Brain pericyte (primary cell): ENCODE data around the gene TBX18.

ENCODE experiments used
- DNase-seq: peaks from one replicate; pipeline ENCODE4 v3.0.0-alpha.2; 2012; ENCODE audit warnings: low read depth, low spot score

Gene TBX18

GRCh38 chr6:84764332-84765049 is at the start of gene TBX18:
Gene TBX18, minus strand, starts transcription at chr6:84764598. Its CDS starts 417 bp downstream, at chr6:84764181.
- DNase-seq = peak; percentile 99

- DNase-seq = no peak
These were observed 47.0 kb upstream of the TBX18 start for GRCh38 chr6:84811351-84811750.

GRCh38 chr6:84809455-84809854 is 45.1 kb upstream of the TBX18 start:
- DNase-seq = no peak

- DNase-seq = no peak
These were observed 44.2 kb upstream of the TBX18 start for GRCh38 chr6:84808491-84809061.

- no peak for DNase-seq
These were observed 40.7 kb upstream of the TBX18 start for GRCh38 chr6:84805145-84805544.

- DNase-seq = no peak
These were observed 40.3 kb upstream of the TBX18 start for GRCh38 chr6:84804720-84805119.

GRCh38 chr6:84801250-84801649 is 36.9 kb upstream of the TBX18 start:
- no peak for DNase-seq

- peak; percentile 53 for DNase-seq
These were observed 33.9 kb upstream of the TBX18 start for GRCh38 chr6:84798257-84798656.

- DNase-seq = no peak
These were observed 31.9 kb upstream of the TBX18 start for GRCh38 chr6:84796343-84796742.

GRCh38 chr6:84791927-84792326 is 27.5 kb upstream of the TBX18 start:
- DNase-seq = no peak

- no peak for DNase-seq
These were observed 26.8 kb upstream of the TBX18 start for GRCh38 chr6:84791233-84791632.

GRCh38 chr6:84789170-84789569 is 24.8 kb upstream of the TBX18 start:
- DNase-seq = no peak

GRCh38 chr6:84788689-84789088 is 24.3 kb upstream of the TBX18 start:
- no peak for DNase-seq

GRCh38 chr6:84785671-84786070 is 21.3 kb upstream of the TBX18 start:
- no peak for DNase-seq

- DNase-seq = no peak
These were observed 15.5 kb upstream of the TBX18 start for GRCh38 chr6:84779917-84780316.

GRCh38 chr6:84779380-84779779 is 15.0 kb upstream of the TBX18 start:
- no peak for DNase-seq

GRCh38 chr6:84777888-84778287 is 13.5 kb upstream of the TBX18 start:
- DNase-seq = no peak

- no peak for DNase-seq
These were observed 12.0 kb upstream of the TBX18 start for GRCh38 chr6:84776392-84776791.

GRCh38 chr6:84775751-84776150 is 11.4 kb upstream of the TBX18 start:
- no peak for DNase-seq

GRCh38 chr6:84774985-84775284 is 10.5 kb upstream of the TBX18 start:
- no peak for DNase-seq

- no peak for DNase-seq
These were observed 10.0 kb upstream of the TBX18 start for GRCh38 chr6:84774157-84774984.

- DNase-seq = no peak
These were observed 9.2 kb upstream of the TBX18 start for GRCh38 chr6:84773431-84774156.
